ENCODE results near the gene JAZF1. TPM values are rescaled to one million over a fixed set of nuclear protein-coding genes. Genes with fewer than 3 reads are reported as not detected.
A peak's percentile ranks its signal among the peaks of the same experiment; 100 is the strongest.

JAZF1 gene
- total and polyA plus RNA-seq, 2 experiments from 2014 or later = 13.8 to 19.6 TPM

- no peak overlapping the region for H3K4me3 ChIP-seq
- H3K9me2 ChIP-seq (ENCODE audit: insufficient read depth) = no peaks in the 10 kb centered on the region
- no peaks in the 10 kb centered on the region for H3K27me3 ChIP-seq (replicated peaks; ENCODE audit: insufficient read depth)
- TF ChIP-seq EZH2 (IDR thresholded peaks at IDR 0.05; ENCODE audit: insufficient read depth, poor library complexity, severe bottlenecking) (no peak), EZH2phosphoT487 (IDR thresholded peaks at IDR 0.05; ENCODE audit: insufficient read depth, low read depth) (no peak)
- H3K27ac ChIP-seq = no peak overlapping the region
- H3K79me2 ChIP-seq (ENCODE audit: insufficient read depth) = peaks cover 29% of the 10 kb centered on the region
- no peak overlapping the region for H3K4me2 ChIP-seq (ENCODE audit: unreplicated experiment)
- H3F3A ChIP-seq (ENCODE audit: insufficient read depth) = no peaks in the 10 kb centered on the region
- 0 out of 2 replicates have a peak, but pooled peaks cover 6% of the 10 kb centered on the region for H3K4me1 ChIP-seq (ENCODE audit: insufficient read depth)
- no peaks in the 10 kb centered on the region for H3K9me3 ChIP-seq (ENCODE audit: low read depth)
- H4K20me1 ChIP-seq (ENCODE audit: insufficient read depth) = 0 out of 2 replicates have a peak, but pooled peaks cover 4% of the 10 kb centered on the region
- DNase-seq = no peak
- 88 to 91% methylated on average over 4 of the region's 4 CpGs for WGBS, 2 experiments (ENCODE audit: low coverage in 1 of 2, low lambda C conversion rate in 2 of 2, missing lambda C conversion rate in 2 of 2)
- H2AFZ ChIP-seq = no peak overlapping the region
- in situ Hi-C loops (cut with MboI) = loop anchor here (10.0 kb wide), 1 partner anchor 900 kb away; no protein-coding TSS in a partner anchor
- no peak overlapping the region for H3K9ac ChIP-seq
- no peaks in the 10 kb centered on the region for H3K36me3 ChIP-seq (ENCODE audit: low read depth)
Observed at GRCh38 chr7:28095231-28095630, 85.4 kb downstream of the JAZF1 start.

- Histone ChIP-seq H3K4me3 (peak overlapping the region; percentile 22), H3K9me2 (ENCODE audit: insufficient read depth) (no peaks in the 10 kb centered on the region), H3K36me3 (ENCODE audit: low read depth) (no peaks in the 10 kb centered on the region), H3F3A (ENCODE audit: insufficient read depth) (no peaks in the 10 kb centered on the region), H4K20me1 (ENCODE audit: insufficient read depth) (0 out of 2 replicates have a peak, but pooled peaks cover 4% of the 10 kb centered on the region), H3K79me2 (ENCODE audit: insufficient read depth) (peaks cover 36% of the 10 kb centered on the region), H3K4me2 (ENCODE audit: unreplicated experiment) (peak overlapping the region; percentile 21), H3K27ac (no peak overlapping the region), H2AFZ (no peak overlapping the region), H3K4me1 (ENCODE audit: insufficient read depth) (0 out of 2 replicates have a peak, but pooled peaks cover 13% of the 10 kb centered on the region), H3K9me3 (ENCODE audit: low read depth) (no peaks in the 10 kb centered on the region), H3K27me3 (replicated peaks; ENCODE audit: insufficient read depth) (no peaks in the 10 kb centered on the region), H3K9ac (0 out of 2 replicates have a peak overlapping the region, but pooled peaks have one; percentile 3)
- in situ Hi-C loops (cut with MboI) = loop anchor here (10.0 kb wide), 1 partner anchor 899 kb away; no protein-coding TSS in a partner anchor
- peak; percentile 80 for DNase-seq
- TF ChIP-seq EZH2 (IDR thresholded peaks at IDR 0.05; ENCODE audit: insufficient read depth, poor library complexity, severe bottlenecking) = no peak
- 42 to 48% methylated on average over 9 of the region's 9 CpGs for whole genome bisulfite sequencing, 2 experiments (ENCODE audit: low coverage in 1 of 2, low lambda C conversion rate in 2 of 2, missing lambda C conversion rate in 2 of 2)
Observed at GRCh38 chr7:28093623-28094232, 86.9 kb downstream of the JAZF1 start.

GRCh38 chr7:28091190-28091589 is 89.4 kb downstream of the JAZF1 start:
- H3K36me3 ChIP-seq (ENCODE audit: low read depth) = no peaks in the 10 kb centered on the region
- no peaks in the 10 kb centered on the region for H3K9me3 ChIP-seq (ENCODE audit: low read depth)
- in situ Hi-C loops (cut with MboI) = loop anchor here (10.0 kb wide), 1 partner anchor 896 kb away; no protein-coding TSS in a partner anchor
- 0 out of 2 replicates have a peak, but pooled peaks cover 4% of the 10 kb centered on the region for H4K20me1 ChIP-seq (ENCODE audit: insufficient read depth)
- no peak overlapping the region for H2AFZ ChIP-seq
- no peak overlapping the region for H3K9ac ChIP-seq
- H3K9me2 ChIP-seq (ENCODE audit: insufficient read depth) = no peaks in the 10 kb centered on the region
- peaks cover 23% of the 10 kb centered on the region; the same call in 1 of the 2 replicates for H3K4me1 ChIP-seq (ENCODE audit: insufficient read depth)
- peaks cover 50% of the 10 kb centered on the region for H3K79me2 ChIP-seq (ENCODE audit: insufficient read depth)
- peaks cover 4% of the 10 kb centered on the region; the same call in 1 of the 2 replicates for H3F3A ChIP-seq (ENCODE audit: insufficient read depth)
- TF ChIP-seq EZH2 (IDR thresholded peaks at IDR 0.05; ENCODE audit: insufficient read depth, poor library complexity, severe bottlenecking) = no peak
- no peak for TF ChIP-seq EZH2phosphoT487 (IDR thresholded peaks at IDR 0.05; ENCODE audit: insufficient read depth, low read depth)
- no peaks in the 10 kb centered on the region for H3K27me3 ChIP-seq (replicated peaks; ENCODE audit: insufficient read depth)
- no peak overlapping the region for H3K4me3 ChIP-seq
- peak overlapping the region; percentile 28 for H3K4me2 ChIP-seq (ENCODE audit: unreplicated experiment)
- H3K27ac ChIP-seq = no peak overlapping the region
- 18 to 20% methylated on average over 1 of the region's 1 CpG for WGBS, 2 experiments (ENCODE audit: low coverage in 1 of 2, low lambda C conversion rate in 2 of 2, missing lambda C conversion rate in 2 of 2)
- no peak for DNase-seq

- no peak overlapping the region for H2AFZ ChIP-seq
- 95 to 96% methylated on average over 6 of the region's 6 CpGs for WGBS, 2 experiments (ENCODE audit: low coverage in 1 of 2, low lambda C conversion rate in 2 of 2, missing lambda C conversion rate in 2 of 2)
- in situ Hi-C loops (cut with MboI) = no loop called here
- no peak overlapping the region for H3K9ac ChIP-seq
- no peaks in the 10 kb centered on the region for H3K27me3 ChIP-seq (replicated peaks; ENCODE audit: insufficient read depth)
- no peaks in the 10 kb centered on the region for H3K9me2 ChIP-seq (ENCODE audit: insufficient read depth)
- H3K27ac ChIP-seq = no peak overlapping the region
- no peak for TF ChIP-seq EZH2phosphoT487 (IDR thresholded peaks at IDR 0.05; ENCODE audit: insufficient read depth, low read depth)
- H3F3A ChIP-seq (ENCODE audit: insufficient read depth) = peaks cover 4% of the 10 kb centered on the region; the same call in 1 of the 2 replicates
- H3K9me3 ChIP-seq (ENCODE audit: low read depth) = no peaks in the 10 kb centered on the region
- H3K4me1 ChIP-seq (ENCODE audit: insufficient read depth) = peaks cover 26% of the 10 kb centered on the region
- H3K79me2 ChIP-seq (ENCODE audit: insufficient read depth) = peaks cover 69% of the 10 kb centered on the region
- H3K36me3 ChIP-seq (ENCODE audit: low read depth) = no peaks in the 10 kb centered on the region
- no peak overlapping the region for H3K4me3 ChIP-seq
- H4K20me1 ChIP-seq (ENCODE audit: insufficient read depth) = 0 out of 2 replicates have a peak, but pooled peaks cover 4% of the 10 kb centered on the region
- no peak overlapping the region for H3K4me2 ChIP-seq (ENCODE audit: unreplicated experiment)
- DNase-seq = no peak
Observed at GRCh38 chr7:28088901-28089714, 91.5 kb downstream of the JAZF1 start.

All from GM23248 (cell line).